ENCODE results near the gene TPI1.

The TPI1 gene

DNA sequence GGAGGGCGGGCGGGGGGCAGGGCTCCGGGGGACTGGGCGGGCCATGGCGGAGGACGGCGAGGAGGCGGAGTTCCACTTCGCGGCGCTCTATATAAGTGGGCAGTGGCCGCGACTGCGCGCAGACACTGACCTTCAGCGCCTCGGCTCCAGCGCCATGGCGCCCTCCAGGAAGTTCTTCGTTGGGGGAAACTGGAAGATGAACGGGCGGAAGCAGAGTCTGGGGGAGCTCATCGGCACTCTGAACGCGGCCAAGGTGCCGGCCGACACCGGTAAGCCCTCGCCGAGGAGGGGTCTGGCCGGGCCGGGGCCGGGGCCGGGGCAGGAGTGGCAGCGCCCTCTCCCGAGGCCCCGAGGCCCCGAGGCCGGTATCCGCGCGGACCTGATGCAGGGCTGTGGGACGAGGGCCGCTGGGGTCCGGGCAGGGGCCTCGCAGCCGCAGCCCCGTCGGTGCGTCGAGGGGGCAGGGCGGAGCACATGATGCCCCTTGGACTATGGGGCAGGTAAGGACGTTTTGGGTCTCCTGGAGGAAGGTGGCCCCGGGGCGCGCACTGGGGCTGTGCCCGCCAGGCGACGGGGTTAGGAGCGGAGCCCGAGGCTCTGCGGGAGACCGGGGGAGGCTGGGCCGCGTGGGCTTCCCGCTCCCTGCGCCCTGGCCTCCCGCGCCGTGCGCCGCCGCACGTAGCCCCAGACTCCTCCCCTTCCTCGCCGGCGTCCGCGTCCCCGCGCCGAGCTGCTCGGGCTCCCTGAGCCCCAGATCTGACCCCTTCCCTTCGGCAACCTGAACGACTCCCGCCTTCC is at the start of gene TPI1:
Gene TPI1 (plus strand): TSS at position 119 of the 798 bp plus-strand sequence. CDS start 36 bp downstream, at position 155.
- no peaks in the 10 kb centered on the region for H3K27me3 ChIP-seq (ENCODE audit: insufficient read depth, low read length)
- peak within 1 kb of the TSS; percentile 76 for H3K27ac ChIP-seq (ENCODE audit: low read depth, low read length, poor library complexity, severe bottlenecking)
- peaks cover 8% of the 10 kb centered on the region for H3K79me2 ChIP-seq (ENCODE audit: insufficient read depth, low read length)
- H3K9me3 ChIP-seq (ENCODE audit: low read length), result no peaks in the 10 kb centered on the region
- H2AFZ ChIP-seq (ENCODE audit: low read length), result no peak within 1 kb of the TSS
- no peaks in the 10 kb centered on the region for H3K9me2 ChIP-seq (ENCODE audit: low read depth, low read length)
- H3K9ac ChIP-seq (ENCODE audit: low read length), result peak within 1 kb of the TSS; percentile 99
- peaks cover 52% of the 10 kb centered on the region for H3K4me1 ChIP-seq (ENCODE audit: insufficient read depth, low read length, severe bottlenecking)
- peaks cover 79% of the 10 kb centered on the region for H3K36me3 ChIP-seq (ENCODE audit: insufficient read depth, low read length)
- peak within 1 kb of the TSS; percentile 99 for H3K4me2 ChIP-seq (ENCODE audit: low read length)
- H3F3A ChIP-seq (ENCODE audit: insufficient read depth, low read length), result peaks cover 13% of the 10 kb centered on the region
- peak within 1 kb of the TSS; percentile 91 for H3K4me3 ChIP-seq (ENCODE audit: low read depth, low read length, poor library complexity, severe bottlenecking)
- H4K20me1 ChIP-seq (ENCODE audit: insufficient read depth, low read length), result peaks cover 3% of the 10 kb centered on the region; the same call in 1 of the 2 replicates
- TF ChIP-seq, protein P1, sequence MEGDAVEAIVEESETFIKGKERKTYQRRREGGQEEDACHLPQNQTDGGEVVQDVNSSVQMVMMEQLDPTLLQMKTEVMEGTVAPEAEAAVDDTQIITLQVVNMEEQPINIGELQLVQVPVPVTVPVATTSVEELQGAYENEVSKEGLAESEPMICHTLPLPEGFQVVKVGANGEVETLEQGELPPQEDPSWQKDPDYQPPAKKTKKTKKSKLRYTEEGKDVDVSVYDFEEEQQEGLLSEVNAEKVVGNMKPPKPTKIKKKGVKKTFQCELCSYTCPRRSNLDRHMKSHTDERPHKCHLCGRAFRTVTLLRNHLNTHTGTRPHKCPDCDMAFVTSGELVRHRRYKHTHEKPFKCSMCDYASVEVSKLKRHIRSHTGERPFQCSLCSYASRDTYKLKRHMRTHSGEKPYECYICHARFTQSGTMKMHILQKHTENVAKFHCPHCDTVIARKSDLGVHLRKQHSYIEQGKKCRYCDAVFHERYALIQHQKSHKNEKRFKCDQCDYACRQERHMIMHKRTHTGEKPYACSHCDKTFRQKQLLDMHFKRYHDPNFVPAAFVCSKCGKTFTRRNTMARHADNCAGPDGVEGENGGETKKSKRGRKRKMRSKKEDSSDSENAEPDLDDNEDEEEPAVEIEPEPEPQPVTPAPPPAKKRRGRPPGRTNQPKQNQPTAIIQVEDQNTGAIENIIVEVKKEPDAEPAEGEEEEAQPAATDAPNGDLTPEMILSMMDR (IDR thresholded peaks at IDR 0.05; ENCODE audit: low read length), result no peak
- no peak for TF ChIP-seq EZH2 (IDR thresholded peaks at IDR 0.05; ENCODE audit: borderline replicate concordance, low read length)

DNA sequence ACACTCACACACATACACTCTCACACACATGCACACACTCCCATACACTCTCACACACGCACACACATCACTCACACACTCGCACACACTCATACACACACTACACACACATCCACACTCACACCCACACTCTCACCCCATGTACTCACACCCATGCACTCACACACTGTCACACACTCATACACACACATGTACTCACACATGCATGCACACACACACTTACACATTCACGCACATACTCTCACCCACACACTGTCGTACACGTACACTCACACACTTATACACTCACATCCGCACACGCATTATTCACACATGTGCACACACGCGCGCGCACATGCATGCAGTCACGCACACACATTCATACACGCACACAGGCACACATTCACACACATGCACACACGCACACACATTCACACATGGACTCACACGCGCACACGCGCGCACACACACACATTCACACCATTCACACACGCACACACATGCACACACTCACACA is 49.6 kb upstream of the TPI1 start:
- no peak overlapping the region for H3K9ac ChIP-seq (ENCODE audit: low read length)
- H3K27me3 ChIP-seq (ENCODE audit: insufficient read depth, low read length), result peaks cover 4% of the 10 kb centered on the region; the same call in 1 of the 2 replicates
- TF ChIP-seq, protein P1 (IDR thresholded peaks at IDR 0.05; ENCODE audit: low read length), result no peak
- no peak for TF ChIP-seq EZH2 (IDR thresholded peaks at IDR 0.05; ENCODE audit: borderline replicate concordance, low read length)
- H3K27ac ChIP-seq (ENCODE audit: low read depth, low read length, poor library complexity, severe bottlenecking), result no peak overlapping the region
- H3K9me3 ChIP-seq (ENCODE audit: low read length), result no peaks in the 10 kb centered on the region
- H3K4me1 ChIP-seq (ENCODE audit: insufficient read depth, low read length, severe bottlenecking), result peaks cover 3% of the 10 kb centered on the region
- H3K36me3 ChIP-seq (ENCODE audit: insufficient read depth, low read length), result no peaks in the 10 kb centered on the region
- no peaks in the 10 kb centered on the region for H3F3A ChIP-seq (ENCODE audit: insufficient read depth, low read length)
- no peak overlapping the region for H3K4me3 ChIP-seq (ENCODE audit: low read depth, low read length, poor library complexity, severe bottlenecking)
- H3K4me2 ChIP-seq (ENCODE audit: low read length), result no peak overlapping the region
- H3K9me2 ChIP-seq (ENCODE audit: low read depth, low read length), result no peaks in the 10 kb centered on the region
- H3K79me2 ChIP-seq (ENCODE audit: insufficient read depth, low read length), result no peaks in the 10 kb centered on the region
- H4K20me1 ChIP-seq (ENCODE audit: insufficient read depth, low read length), result no peaks in the 10 kb centered on the region
- H2AFZ ChIP-seq (ENCODE audit: low read length), result no peak overlapping the region

DNA sequence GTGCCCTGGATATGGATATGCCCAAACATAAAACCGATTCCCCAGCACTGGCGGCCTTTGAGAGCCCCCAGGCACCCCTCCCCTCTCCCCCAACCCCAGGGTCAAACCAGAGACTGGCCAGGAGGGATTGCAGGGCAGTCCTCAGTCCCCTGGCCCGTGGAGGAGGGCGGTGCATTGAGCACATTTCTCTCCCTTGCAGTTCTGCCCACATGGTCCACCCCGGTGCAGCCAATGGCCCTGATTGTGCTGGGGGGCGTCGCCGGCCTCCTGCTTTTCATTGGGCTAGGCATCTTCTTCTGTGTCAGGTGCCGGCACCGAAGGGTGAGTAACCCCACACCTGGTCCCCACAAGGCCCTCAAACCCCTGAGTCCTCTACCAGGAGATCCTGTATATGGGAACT is 49.1 kb upstream of the TPI1 start:
- Histone ChIP-seq H2AFZ (ENCODE audit: low read length) (no peak overlapping the region), H3K4me3 (ENCODE audit: low read depth, low read length, poor library complexity, severe bottlenecking) (no peak overlapping the region), H3F3A (ENCODE audit: insufficient read depth, low read length) (no peaks in the 10 kb centered on the region), H3K27ac (ENCODE audit: low read depth, low read length, poor library complexity, severe bottlenecking) (no peak overlapping the region), H3K36me3 (ENCODE audit: insufficient read depth, low read length) (no peaks in the 10 kb centered on the region), H3K27me3 (ENCODE audit: insufficient read depth, low read length) (peaks cover 4% of the 10 kb centered on the region; the same call in 1 of the 2 replicates), H3K79me2 (ENCODE audit: insufficient read depth, low read length) (no peaks in the 10 kb centered on the region), H3K9ac (ENCODE audit: low read length) (no peak overlapping the region), H3K9me3 (ENCODE audit: low read length) (no peaks in the 10 kb centered on the region), H4K20me1 (ENCODE audit: insufficient read depth, low read length) (no peaks in the 10 kb centered on the region), H3K9me2 (ENCODE audit: low read depth, low read length) (no peaks in the 10 kb centered on the region), H3K4me2 (ENCODE audit: low read length) (no peak overlapping the region), H3K4me1 (ENCODE audit: insufficient read depth, low read length, severe bottlenecking) (no peaks in the 10 kb centered on the region)
- TF ChIP-seq EZH2 (IDR thresholded peaks at IDR 0.05; ENCODE audit: borderline replicate concordance, low read length), result no peak
- TF ChIP-seq, protein P1 (IDR thresholded peaks at IDR 0.05; ENCODE audit: low read length), result no peak

Data from OCI-LY1 (cell line).